Caki2 (cell line): Measurements from ENCODE around the gene THAP12. TPM values are rescaled to one million over a fixed set of nuclear protein-coding genes. Genes with fewer than 3 reads are reported as not detected.

ENCODE experiments used
- DNase-seq: peaks from one replicate; pipeline ENCODE4 v3.0.0-alpha.2; 2015; ENCODE audit warnings: low read depth
- in situ Hi-C: cut with HindIII; loops from 2 replicates; pipeline ENCODE4 v1.10.0; 2016; ENCODE audit warnings: low sequenced_read_pairs, low pct_unique_long_range_greater_than_20kb, mixed read lengths
- total RNA-seq: library from RNA; depleted of rRNA; stranded (reverse); fragments of >200 nt; shearing (Covaris generic); gene quantifications from 2 replicates; pipeline ENCODE4 v1.2.3, GENCODE V29; 2014; ENCODE audit warnings: low replicate concordance

The THAP12 gene
- total RNA-seq, 1 experiment from 2014 or later: 23.5 TPM

DNA sequence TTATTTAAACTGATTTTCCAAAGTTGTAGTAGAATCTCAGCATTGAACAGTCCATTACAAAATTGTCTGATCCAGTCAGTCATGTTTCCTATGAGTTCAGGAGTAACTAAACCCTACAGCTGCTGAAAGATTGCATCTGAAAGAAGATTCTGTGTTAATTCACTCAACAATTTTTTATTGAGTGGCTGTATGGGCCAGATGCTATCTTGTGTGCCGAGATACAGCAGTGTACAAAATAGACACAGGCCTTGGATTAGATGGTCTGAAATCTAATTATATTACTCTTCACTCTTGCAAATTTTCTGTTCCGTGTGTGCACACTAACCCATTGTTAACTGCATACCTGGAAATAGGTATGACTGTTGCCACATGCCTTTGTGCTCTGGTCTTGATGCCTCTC lies 7.5 kb upstream of the THAP12 start:
- DNase-seq: no peak
- in situ Hi-C loops: no loop called here

DNA sequence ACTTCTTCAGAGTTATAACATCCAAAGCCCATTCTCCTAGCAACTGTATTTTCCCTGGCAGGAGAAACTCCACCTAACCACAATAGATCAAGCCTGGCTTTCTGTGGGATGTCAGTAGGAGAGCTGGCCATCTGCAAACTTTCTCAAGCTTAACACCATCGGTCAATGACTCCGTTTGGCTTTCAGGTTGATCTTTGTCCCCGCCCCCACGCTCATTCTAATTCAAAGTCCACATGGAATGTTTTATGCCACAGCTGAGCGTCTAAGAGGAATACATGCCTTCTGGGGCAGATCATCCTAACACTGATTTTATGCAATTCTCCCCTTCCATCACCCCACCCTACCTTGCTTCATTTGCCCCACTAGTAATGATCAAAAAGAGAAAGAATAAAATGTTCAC lies 5.0 kb upstream of the THAP12 start:
- DNase-seq: no peak
- in situ Hi-C loops: no loop called here

DNA sequence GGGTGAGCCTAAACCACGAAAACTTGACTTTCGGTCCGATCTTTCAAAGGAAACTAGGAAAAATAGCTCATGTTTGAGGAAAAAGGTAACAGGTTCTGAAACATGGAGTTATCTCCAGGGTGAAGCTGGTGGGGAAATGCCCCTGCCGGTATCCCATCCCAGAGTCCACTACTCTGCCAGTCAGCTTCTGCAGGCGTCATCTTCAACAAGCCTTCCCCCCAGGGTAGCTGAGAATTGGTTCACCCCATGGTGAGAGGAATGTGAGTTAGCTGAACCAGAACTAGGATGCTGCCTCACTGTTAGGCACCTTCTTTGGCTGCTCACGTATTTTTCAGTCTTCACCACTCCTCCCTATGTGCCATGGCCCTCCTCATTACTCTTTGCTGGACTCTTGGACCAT lies 1.3 kb upstream of the THAP12 start:
- in situ Hi-C loops: no loop called here
- no peak for DNase-seq

DNA sequence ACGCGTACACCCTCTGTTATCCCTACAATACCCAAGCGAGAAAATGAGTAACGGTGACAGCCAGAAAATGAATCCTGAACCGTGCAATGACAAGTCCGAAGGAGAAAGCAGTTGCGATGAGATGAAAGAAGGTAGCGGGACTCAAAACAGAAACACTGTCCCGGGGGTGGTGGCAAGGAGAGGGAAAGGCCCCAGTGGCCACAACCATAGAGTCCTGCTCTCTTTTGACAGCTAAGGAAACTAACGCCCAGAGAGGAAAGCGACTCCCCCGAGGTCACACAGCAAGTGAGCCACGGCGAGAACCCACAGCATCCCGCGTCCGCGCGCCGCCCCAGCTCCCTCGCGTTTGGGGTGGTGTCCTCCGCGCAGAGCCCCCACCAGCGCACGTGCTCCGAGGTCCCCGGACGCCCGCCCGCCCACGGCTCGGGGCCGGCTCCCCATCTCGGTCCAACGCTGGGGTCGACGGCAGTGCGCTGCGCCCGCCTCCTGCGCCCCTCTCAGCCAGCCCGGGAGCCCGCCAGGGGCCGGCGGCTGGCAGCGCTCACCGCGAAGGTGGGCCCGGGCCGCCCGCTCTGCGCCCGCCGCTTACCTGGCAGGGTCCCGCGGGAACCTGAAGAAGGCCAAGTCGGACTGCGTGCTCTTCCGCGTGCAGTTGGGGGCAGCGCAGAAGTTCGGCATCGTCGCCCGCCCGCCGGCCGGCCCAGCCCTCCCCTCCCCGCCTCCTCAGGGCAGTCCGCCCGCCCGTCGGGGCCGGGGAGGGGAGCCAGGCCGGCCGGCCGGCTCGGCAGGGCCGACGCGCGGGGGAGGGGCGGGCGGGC lies 564 bp downstream of the THAP12 start:
- in situ Hi-C loops: no loop called here

GRCh38 chr11:76379807-76380158 lies 1.1 kb downstream of the THAP12 start:
- in situ Hi-C loops: no loop called here
- no peak for DNase-seq

More for the DNA sequence above, 564 bp downstream of the THAP12 start:
- DNase-seq: peak; percentile 6

DNA sequence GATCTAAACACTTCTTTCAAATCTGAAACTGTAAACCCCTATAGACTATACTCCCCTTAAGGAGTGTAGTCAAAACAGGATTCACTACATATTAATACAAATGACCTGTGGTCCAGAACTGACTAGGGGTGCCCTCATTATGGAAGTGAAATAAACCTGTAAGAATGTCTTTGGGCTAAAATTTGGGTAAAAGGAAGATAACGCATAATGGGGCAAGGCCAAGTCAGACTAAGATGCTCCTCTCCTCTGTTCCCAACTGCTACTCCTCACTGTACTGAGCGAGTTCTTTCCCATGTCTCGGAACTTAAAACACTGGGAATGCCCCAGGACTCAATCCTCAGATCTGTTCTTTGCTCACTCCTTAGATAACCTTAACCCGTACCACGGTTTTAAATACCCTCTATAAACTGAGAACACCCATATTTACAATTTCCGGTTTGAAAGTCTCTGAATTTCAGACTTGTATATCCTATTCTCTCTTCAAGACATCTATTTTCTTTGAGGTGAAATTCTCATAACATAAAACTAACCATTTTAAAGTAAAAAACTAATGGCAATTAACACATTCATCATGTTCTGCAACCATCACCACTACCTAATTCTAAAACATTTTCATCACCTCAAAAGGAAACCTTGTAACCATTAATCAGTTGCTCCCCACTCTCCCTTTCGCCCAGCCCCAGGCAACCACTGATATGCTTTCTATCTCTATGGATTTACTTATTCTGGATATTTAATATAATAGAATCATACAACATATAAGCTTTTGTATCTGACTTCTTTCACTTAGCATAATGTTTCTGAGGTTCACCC lies 4.0 kb downstream of the THAP12 start:
- in situ Hi-C loops: no loop called here
- no peak for DNase-seq

- in situ Hi-C loops: no loop called here
- DNase-seq: peak; percentile 54
These were observed 9.8 kb downstream of the THAP12 start for GRCh38 chr11:76371170-76371569.

DNA sequence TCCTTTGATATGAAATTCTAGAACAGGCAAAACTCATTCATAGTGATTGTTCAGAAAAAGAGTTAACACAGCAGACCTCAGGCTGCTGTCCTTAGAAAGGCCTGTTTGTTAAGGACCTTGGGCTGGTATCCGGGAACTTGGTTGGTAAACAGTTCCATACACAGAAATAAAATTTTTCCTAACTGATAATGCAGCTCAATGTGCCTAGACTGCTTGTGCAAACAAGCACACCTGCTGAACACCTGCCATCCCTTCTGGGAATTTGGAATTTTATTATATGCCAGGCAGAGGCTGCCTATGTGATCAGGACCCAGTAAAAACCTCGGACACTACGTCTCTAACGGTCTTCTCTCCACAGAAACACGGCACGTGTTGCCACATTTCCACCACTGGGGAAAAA lies 11.5 kb downstream of the THAP12 start:
- DNase-seq: no peak
- in situ Hi-C loops: no loop called here

GRCh38 chr11:76368490-76368889 lies 12.4 kb downstream of the THAP12 start:
- in situ Hi-C loops: no loop called here
- no peak for DNase-seq

DNA sequence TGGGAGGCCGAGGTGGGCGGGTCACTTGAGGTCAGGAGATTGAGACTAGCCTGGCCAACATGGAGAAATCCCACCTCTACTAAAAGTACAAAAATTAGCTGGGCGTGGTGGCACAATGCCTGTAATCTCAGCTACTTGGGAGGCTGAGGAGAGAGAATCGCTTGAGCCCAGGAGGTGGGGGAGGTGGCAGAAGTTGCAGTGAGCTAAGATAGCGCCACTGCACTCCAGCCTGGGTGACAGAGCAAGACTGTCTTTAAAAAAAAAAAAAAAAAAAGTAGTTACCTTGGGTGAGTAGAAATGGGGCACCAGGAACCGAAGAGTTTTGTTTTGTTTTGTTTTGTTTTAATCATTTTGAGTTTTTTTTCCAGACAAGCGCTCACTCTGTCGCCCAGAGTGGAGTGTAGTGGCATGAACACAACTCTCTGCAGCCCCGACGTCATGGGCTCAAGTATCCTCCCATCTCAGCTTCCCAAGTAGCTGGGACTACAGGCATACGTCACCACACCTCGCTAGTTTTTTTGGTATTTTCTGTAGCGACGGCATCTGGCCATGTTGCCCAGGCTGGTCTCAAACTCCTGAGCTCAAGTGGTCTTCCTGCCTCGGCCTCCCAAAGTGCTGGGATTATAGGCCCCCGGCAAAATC lies 15.8 kb downstream of the THAP12 start:
- in situ Hi-C loops: no loop called here
- DNase-seq: no peak

GRCh38 chr11:76362716-76363115 lies 18.2 kb downstream of the THAP12 start:
- in situ Hi-C loops: no loop called here
- DNase-seq: no peak

DNA sequence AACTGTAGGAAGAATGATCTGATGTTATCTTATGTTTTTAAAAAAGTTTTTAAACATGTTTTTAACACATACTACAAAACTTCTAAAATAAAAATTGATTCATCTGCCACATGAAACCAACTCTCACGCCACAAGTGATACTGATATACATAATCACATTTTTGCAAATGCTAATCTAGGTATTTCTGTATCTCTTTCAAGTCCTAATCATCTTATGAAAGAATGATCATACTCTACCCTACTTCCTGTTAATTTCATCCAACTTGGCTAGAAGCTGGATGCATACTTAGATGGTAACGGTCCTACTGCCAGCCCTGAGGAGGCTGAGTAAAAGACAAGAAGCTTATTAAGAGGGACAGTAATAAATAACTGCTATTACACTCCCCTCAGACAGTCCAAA lies 19.2 kb downstream of the THAP12 start:
- DNase-seq: no peak
- in situ Hi-C loops: no loop called here

DNA sequence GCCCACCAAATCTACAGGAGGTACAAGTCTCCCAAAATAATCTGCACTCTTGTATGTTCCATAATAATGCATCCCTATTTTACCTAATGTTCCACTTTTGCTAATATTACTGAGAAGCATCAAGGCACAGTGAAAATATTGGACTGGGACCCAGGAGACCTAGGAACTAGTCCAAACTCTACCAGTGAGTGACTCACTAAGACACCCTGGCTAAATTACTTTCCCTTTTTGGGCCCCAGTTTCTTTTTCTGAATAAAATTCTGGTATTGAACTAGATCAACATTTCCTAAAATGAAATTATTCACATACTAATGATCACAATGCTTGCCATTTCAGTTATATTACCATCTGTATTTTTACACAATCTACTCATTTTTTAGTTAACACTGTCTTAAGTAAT lies 19.6 kb downstream of the THAP12 start:
- in situ Hi-C loops: no loop called here
- DNase-seq: no peak

DNA sequence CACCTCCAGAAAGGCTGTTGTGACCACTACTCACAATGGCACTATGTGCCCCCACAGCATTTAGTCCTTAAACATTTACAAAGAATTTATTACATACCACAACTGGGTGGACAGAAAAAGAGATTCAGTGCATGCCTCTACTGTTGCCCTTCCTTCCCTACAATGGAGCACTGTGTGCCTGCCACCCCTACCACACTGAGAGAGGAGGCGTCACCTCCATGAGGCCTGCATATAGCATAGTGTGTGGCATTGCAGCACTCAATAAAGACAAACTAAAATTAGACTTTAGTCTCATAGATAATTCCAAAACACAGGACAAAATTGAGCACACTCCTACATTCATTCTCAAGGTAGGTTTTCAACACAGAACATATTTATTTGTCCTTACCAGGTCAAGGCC lies 25.8 kb downstream of the THAP12 start:
- in situ Hi-C loops: no loop called here
- no peak for DNase-seq

DNA sequence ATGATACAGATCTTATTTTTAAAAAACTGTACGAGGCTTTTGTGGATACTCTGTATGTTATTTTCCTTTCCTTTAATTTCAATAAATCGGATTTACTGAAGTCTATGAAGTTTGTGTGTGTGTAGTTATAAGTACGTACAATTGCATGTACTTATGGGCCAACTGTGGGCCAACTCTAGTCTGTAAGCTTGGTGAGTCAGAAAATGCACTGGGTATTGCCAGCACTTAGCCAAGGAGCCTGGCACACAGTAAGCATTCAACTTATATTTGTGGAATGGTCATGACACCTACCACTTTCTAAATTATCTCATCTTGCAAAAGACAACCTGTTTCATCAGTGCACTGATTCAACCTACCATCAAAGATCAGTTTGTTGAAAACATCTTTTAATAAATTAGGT lies 32.6 kb downstream of the THAP12 start:
- in situ Hi-C loops: no loop called here
- DNase-seq: no peak

GRCh38 chr11:76347466-76347865 lies 33.5 kb downstream of the THAP12 start:
- DNase-seq: no peak
- in situ Hi-C loops: no loop called here

GRCh38 chr11:76339221-76339620 lies 41.7 kb downstream of the THAP12 start:
- DNase-seq: no peak
- in situ Hi-C loops: no loop called here

- DNase-seq: no peak
- in situ Hi-C loops: no loop called here
These were observed 43.0 kb downstream of the THAP12 start for GRCh38 chr11:76337923-76338322.

- no peak for DNase-seq
- in situ Hi-C loops: no loop called here
These were observed 43.5 kb downstream of the THAP12 start for GRCh38 chr11:76337469-76337868.
